ENCODE measurements around the gene ANXA2.
"Not testable (repeated sequence)": the region's sequence is repeated elsewhere in the genome, so short reads cannot be mapped to it uniquely, and the experiment has no call there.

ANXA2 gene

DNA sequence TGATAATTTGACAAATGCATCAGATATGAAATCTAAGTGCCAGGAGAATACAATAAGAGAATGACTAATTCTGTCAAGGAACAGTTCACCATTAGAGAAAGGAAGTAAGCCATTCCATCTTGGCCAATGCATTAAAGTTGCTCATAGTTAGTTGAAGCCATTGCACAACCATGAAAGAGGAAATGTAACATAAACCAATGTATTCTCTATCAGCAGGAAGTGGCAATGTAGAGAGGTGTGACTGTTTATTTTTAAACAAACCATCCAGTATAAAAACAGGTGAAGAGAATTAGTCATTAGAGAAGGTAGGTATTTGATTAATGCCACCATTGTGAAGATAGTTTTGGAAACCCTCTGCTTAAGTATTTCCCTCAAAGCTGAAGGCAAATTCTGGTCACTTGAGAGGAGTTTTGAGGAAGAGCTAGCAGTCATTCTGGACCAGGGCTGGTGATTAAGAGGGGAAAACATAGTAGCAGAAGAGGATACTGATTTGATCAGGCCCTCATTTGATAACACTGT lies 10.7 kb upstream of the ANXA2 start:
- DNase-seq: no peak

DNA sequence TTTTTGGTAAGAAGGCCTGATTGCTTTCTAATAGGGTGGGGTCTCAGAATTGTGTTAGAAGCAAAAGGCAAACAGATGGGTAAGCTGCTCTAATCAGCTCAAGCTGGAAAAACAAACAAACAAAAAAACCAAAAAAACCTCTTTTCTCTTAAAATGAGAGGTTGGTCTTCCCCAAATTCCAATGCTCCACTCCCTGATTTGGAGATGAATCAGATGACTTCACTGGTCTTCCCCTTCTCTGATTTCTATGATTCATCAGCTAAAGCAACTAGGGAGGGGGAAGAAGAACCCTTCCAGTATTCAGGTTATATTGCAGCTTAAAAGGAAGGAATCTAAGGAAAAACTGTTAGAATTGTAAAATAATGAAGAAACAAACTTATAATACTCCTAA lies 9.6 kb upstream of the ANXA2 start:
- DNase-seq: no peak

DNA sequence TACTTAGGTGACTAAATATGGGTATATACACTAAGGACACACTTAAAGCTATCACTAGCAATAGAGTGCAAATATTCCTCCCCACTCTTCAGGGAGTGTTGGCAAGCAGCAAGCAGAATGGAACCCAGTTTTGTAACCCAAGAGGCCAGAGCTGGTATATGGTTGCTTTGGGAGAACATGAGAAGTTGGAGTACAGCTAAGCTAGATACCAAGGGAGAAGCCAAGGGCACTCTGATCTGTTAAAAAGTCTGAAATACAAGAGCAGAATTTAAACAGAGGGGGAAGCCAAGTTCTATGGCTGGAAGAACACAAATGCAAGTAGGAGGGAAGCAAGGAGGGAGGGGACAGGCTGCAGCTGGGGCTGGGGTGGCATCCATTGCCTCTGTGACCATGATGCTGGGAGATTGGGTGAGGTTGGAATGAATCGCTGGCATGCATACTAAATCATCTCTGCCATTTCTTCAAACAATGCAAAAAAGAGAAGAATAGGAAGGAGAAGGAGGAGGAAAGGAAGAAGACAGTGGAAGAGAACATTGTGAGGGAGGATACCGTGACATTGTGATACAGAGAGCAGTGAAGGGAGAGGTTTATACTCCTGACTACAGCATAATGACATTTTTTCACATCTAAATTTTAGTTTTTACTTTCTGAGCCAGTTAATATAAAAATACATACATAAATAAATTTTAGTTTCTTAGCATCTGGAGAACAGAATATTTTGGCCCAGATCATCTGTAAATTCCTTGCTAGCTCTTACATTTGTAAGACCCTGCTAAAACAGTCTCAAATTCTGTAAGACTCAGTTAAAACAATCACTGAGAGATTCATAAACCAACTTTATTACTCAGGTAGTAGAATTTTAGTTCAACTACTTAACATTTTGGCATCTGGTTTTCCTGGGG lies 9.0 kb upstream of the ANXA2 start:
- DNase-seq: no peak

DNA sequence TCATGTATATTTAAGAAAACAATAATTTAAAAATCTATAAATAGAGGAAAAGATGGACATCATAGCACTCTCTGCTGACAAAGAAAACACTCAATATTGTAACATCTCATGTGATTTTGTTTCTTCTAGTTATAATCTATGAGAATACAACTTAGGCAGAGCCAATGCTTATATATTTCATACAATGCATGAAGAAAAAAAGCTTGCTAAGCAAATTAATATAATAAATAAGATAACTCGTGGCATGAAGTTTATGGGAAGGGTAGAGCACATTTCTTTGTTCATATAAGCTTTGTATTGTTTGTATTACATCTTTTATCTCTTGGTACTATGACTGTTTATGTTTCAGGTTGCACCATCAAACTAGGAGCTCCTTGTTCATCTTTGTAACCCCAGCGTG lies 7.6 kb upstream of the ANXA2 start:
- no peak for DNase-seq

DNA sequence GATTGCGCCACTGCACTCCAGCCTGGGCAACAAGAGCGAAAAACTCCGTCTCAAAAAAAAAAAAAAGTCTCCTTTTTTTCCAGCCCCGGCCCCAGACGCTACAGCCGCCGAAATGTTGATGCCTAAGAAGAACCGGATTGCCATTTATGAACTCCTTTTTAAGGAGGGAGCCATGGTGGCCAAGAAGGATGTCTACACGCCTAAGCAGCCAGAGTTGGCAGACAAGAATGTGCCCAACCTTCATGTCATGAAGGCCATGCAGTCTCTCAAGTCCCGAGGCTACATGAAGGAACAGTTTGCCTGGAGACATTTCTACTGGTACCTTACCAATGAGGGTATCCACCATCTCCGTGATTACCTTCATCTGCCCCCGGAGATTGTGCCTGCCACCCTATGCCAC lies 6.6 kb upstream of the ANXA2 start:
- not testable (repeated sequence) for DNase-seq

DNA sequence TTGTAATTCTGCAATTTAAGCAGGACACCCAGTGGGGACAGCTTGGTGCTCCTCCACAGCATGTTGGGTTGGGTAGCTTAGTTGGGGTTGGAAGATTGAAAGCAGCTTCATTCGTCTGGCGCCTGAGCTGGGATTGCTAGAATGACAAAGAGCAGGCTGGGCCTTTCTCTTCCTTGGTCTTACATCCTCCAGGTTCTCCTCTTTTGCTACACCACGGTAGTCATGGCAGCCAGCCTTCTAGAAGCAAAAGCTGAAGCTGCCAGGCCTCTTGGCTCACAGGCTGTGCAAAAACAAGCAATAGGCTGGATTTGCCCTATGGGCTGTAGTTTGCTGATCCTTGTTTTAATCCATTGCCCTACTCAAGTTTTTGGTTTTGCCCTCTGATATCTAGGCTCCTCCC lies 3.2 kb upstream of the ANXA2 start:
- no peak for DNase-seq

DNA sequence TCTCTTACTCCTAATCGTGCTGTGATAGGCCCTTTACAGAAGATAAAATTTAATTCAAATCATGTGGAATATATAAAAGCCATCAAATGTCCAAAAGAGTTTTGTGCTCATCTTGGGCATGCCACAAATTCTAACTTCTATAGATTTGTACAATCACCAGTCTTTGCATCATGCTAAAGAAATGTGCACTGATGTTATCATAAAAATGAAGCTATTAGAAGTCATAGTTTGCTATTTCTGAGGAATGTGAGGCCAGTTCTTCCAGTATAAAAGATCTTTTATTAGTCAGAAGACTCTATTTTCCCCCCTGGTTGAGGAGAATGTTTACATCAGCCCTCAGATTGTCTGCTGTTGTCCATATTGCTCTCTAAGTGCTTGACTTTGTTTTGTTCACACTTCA lies 2.1 kb upstream of the ANXA2 start:
- no peak for DNase-seq

DNA sequence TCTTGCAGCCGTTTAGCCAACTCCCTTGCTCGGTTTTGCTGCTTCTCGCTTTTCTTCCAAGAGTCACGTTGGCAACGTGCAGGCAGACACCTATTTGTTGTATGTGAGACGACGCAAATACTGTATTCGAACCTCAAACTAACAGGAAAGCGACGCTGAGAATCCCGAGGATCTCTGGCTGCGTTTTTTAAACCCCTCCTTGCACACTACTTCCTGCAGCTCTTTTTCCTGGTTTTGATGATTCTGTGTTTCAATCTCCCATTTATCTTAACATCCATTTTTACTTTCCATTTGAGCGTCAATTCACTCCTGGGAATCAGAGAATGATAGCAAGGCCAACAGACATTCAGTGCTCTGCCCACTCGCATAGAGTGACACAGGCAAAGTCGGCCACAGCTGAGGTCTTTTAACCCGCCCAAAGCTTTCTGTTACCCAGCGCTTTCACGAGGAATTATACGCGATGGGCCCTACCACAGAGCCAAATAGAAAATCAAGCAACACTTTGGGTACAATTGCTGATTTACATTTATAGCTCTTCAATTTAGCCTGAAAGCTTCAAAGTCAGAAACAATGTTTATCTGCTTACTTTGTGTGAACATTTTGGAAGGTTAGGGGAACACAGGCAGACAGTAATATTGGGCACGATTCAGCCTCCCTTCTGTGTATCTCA lies 1.6 kb upstream of the ANXA2 start:
- DNase-seq: no peak

DNA sequence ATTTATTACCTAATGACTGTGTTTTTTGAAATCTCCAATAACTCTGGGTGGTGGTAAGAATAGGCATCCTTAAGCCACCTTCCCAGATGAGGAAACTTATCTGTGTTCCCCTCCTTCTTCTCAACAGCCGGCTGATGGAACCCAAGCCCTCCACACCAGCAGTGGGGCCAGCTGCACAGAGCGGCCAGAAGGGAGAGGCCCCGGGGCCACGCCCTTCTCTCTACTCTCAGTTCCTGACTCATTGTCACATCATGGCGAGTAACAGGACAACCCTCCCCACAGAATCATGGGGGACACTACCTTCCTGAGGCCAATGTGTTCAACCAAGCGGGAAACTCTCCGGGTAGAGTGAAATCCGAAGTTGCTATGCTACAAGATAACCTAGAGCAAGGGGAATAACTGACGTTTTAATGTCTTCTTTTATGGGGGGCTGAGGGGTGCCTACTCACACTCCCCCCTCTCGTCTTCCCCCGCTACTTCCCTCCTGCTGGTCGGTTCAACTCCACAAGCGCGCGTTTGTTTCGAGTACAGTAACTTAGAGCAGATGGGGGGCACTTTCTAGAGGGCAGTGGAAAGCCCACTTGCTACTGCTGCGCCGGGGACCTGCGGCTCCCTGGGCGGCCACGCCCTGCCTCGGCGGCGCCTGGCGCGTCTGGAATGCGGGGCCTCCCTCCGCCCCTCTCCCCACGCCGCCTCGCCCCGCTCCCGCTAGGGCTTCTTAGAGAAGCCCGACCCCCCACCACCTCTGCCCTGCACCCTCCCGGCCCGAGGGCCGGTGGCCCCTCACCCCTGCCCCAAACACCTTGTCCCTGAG lies 621 bp downstream of the ANXA2 start:
- DNase-seq: no peak

DNA sequence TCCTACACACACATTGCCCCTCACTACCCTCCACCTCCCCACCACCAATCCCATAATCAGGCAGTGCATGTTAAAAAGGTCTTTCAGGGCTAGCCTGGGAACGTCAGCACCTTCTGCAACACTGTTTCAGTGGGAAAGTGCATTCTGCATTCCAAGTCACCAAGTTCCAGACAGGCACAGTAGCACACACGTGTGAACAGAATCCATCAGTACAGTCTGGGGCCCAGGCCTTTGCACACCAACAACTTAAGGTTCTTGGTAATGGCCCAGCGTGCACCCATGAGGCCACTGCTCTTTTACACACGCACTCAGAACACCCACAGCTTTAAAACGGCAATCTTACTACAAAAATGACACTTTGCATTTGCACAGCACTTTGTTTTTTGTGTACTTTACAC lies 1.2 kb downstream of the ANXA2 start:
- no peak for DNase-seq

DNA sequence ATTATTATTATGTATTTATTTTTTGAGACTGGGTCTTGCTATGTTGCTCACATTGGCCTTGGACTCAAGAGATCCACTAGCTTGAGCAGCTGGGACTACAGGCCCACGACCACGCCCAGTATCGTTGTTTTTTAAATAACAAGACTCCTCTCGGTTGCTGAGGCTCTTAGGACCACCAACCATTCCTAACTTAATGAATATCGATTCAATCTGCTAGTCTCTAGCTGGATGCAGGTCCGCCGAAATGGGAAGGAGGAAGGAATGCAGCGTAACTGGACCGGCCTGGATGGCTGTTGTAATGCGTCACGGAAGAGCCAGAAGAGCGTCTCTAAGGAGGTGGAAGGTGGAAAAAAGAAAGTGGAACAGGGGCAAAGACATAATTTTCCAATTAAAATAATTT lies 1.7 kb downstream of the ANXA2 start:
- DNase-seq: no peak

DNA sequence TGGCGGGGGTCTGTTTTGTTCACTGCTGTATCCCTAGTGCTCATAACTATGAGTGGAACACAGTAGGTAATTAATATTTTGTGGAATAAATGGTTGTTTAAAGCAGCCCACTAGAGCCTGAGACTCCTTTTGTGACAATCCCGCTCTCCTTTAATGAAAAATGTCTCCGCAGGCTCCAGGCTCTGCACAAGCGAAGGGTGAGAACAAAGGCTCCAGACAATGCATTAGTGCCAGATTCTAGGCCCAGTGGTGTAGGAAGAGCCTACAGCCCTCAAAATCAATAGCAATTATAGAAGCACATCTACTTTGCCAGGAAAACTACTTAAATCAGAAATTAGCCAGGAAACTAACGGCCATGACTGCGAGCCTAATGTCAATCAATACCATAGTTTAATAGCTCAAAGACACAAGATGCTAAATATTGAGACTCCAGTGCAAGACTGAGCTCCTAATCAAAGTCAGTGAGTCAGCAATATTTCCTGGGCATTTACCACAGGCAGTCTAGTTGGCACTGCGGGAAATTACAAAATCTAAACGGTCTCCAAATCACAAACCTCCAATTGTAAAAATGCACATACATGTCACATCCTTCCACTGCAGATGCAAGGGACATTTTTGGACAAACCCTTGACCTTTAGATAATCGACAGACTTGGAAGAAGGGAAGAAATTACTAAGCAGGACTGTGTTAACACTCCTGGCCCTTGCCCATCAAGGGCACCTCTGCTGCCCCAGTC lies 2.3 kb downstream of the ANXA2 start:
- no peak for DNase-seq

DNA sequence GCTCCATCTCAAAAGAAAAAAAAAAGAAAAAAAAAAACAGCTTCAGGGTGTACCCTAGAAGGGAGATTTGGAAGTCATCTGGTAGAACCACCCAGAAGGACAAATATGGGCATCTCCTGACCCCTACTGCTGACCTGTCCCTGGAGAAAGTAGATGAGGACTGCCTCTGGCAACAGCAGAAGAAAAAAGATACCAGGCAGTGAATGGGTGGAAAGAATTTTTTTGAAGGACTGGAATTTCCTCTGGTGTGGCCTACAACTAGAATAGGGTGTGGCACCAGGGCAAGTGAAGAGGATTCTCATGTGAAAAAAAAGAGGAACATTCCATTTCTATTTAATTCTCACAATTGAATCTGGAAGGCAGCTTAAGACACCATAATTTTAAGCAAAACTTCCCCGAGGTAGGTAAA lies 3.1 kb downstream of the ANXA2 start:
- no peak for DNase-seq

DNA sequence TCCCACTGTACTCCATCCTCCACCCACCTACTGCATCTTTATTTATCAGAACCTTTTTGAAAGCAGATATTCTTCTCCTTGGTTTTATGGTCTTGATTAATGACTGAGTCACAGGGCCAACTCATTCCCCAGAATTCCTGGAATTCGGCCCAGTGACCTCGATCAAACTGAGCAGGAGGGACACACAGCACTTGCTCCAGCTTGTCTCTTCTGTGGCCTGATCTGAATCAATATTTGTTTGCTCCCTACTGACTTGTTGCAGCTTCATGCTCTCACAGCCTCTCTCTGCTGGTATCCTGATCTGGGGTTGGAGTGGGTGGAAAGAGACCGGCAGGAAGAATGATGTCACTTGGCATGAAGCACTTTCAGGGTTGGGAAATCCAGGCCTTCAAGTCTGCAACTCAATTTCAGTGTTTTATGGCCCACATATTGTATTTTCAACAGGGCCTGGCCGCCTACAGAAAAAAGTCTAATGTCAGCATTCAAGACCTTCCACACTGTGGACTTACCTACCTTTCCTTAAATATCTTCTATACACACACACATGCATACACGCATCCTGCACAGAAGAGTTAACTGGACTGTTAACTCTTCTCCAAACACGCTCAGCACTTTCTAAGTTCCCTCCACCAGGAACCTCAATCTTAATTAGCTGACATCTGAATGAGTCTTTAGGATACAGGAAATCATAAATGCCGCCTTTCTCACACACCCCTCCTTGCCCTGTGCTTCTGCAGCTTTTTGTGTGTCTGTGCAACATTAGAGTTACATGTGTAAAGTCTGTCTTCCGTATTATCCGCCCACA lies 4.6 kb downstream of the ANXA2 start:
- DNase-seq: no peak

DNA sequence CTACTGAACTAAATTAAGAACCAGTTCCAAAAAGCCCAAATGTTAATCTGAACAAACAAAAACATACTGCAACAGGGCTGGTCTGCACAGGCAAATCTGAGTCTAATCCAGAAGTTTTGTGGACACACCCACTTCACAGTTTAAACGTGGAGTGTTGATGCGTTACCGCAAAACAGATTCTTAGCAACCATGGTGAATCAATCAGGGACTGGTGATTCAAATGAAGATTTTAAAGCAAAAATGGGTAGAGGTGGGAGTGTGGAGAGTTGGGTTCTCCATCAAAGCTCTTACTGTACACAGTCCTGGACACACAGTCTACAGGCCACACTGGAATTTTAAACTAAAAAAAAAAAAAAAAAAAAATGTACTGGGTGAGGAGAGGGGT lies 5.2 kb downstream of the ANXA2 start:
- no peak for DNase-seq

DNA sequence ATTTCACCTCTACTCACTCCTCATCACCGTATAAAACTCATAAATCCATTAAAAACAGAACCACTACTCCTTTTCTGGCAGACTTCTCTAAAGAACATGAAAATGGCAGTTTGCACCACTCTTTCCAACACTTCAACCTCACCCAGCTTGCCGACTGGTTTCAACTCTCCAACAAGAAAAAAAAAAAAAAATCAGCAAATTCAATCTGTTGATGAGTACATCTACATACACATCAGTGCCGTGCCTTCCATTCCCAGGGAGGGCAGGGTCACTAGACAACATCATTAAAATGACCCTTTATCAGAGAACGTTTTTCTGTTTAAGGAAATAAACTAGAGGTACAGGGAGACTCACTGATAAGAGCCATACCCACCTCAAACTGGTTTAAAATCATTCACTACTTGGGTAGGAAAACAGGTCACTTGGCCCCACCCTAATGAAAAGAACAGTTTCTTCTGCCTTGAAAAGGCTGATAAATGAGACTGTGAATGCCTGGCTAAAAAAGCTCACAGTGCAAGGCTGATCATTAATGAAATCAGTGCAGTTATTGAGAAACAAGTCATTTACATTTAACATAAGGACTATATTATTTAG lies 6.0 kb downstream of the ANXA2 start:
- no peak for DNase-seq

DNA sequence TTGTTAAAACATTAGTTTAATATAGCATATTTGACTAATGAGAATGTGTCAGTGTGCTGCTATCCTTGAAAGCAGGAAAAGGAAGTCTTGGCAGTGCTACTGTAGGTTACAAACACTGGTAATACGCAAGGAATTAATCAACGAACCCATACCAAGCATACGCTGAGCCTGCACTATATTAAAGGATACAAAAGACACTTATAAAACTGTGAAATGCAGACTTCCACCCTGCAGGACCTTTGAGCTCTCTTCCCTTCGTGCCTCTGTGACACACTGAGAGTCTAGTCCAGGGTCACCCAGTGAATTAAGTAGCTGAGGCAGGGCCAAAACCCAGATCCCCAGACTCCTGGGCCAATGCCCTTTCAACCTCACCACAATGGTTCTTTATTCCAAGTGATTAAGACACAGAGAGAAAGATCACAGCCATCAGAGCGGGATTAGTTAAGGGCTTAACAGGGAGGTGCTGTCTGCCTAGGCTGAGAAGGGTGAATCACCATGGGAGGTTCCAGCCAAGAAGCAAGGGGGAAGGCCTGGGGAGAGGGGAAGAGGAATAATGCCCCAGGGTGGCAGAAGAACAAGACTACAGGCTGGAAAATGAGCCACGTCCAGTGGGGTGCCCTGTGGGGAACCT lies 6.8 kb downstream of the ANXA2 start:
- no peak for DNase-seq

DNA sequence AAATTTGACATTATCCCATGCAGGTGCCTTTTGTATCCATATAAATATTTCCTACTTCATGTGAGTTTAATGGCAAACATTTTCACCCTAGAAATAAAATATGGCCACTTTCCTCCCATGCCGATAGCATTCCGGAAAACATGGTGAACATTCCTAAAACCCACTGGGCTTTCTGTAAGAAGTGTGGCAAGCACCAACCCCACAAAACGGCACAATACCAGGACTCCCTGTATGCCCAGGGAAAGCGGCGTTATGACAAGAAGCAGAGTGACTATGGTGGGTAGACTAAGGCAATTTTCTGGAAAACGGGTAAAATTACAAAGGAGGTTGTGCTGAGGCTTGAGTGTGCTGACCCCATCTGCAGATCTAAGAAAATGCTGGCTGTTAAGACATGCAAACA lies 7.6 kb downstream of the ANXA2 start:
- DNase-seq: no peak

DNA sequence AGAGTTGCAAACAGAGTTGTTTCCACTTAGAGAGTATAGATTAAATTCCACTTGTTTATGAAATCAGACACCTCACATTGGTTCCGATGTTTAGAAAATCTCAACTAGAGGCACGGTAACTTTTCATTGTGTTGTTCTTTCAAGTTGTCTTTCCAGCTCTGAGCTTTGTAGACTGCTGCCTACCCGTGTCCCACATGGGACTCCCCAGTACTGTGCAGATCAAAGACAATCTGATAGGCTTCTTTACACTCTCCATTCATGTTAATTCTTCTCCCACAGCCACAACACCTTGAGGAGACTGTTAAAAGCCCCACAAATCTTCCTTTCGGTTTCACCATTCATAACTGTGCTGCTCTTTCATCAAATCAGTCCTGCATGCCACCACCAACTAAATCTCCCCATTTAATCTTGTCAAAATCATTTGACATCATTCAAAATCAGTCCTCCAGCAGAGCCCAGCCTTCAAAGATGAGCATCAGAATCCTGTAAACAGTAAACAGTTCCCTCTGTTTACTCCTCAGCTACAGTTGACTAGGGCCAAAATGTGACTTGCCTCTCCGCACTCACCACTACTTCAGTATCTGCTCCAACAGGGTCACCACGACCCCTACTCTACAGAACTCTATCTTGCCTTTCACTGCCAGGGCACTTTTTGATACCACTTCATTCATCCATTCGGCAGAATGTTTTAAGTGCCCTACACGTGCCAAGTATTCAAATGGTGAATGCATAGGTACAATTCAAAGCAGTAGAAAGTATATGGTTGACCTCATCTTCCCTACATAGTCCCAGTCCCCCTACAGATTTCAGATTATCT lies 8.3 kb downstream of the ANXA2 start:
- no peak for DNase-seq

DNA sequence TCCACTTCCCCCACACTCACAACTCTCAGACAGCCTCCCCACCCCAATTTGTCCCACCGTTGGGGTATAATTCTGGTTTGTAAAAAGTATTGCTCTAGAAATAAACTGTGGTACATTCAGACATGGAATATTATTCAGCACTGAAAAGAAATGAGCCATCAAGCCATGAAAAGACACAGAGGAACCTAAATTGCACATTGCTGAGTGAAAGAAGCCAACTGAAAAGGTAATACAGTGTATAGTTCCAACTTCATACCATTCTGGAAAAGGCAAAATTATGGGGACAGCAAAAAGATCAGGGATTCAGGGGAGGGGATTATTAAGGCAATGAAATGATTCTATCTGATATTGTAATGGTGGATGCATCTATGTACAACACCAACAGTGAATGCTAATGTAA lies 10.5 kb downstream of the ANXA2 start:
- no peak for DNase-seq

Measured in cortex of kidney (tissue), 1 donor.